NOMO-1 (cell line): ENCODE measurements around the gene SIDT2.
"Not testable (repeated sequence)": the region's sequence is repeated elsewhere in the genome, so short reads cannot be mapped to it uniquely, and the experiment has no call there.

Experiments used
- DNase-seq, 2 experiments: peaks; one replicate each; lab custom pipeline; 2025; ENCODE audit not compliant: unreplicated experiment in 2 of 2; lab: John Stamatoyannopoulos, UW

SIDT2 gene

GRCh38 chr11:117201658-117202305 is 23.2 kb downstream of the SIDT2 start:
- no peak for DNase-seq

- no peak for DNase-seq
Measured at GRCh38 chr11:117202386-117203068, 24.0 kb downstream of the SIDT2 start.

- DNase-seq: no peak
Measured at GRCh38 chr11:117203069-117203407, 24.5 kb downstream of the SIDT2 start.

- no peak for DNase-seq
Measured at GRCh38 chr11:117204283-117205080, 25.9 kb downstream of the SIDT2 start.

- DNase-seq: no peak
Measured at GRCh38 chr11:117205211-117205818, 26.8 kb downstream of the SIDT2 start.

GRCh38 chr11:117206111-117206510 is 27.6 kb downstream of the SIDT2 start:
- DNase-seq: not testable (repeated sequence)

- not testable (repeated sequence) for DNase-seq
Measured at GRCh38 chr11:117206859-117207258, 28.3 kb downstream of the SIDT2 start.

- not testable (repeated sequence) for DNase-seq
Measured at GRCh38 chr11:117207481-117207880, 28.9 kb downstream of the SIDT2 start.

GRCh38 chr11:117208710-117209109 is 30.2 kb downstream of the SIDT2 start:
- DNase-seq: not testable (repeated sequence)

GRCh38 chr11:117209351-117210125 is 31.0 kb downstream of the SIDT2 start:
- not testable (repeated sequence) for DNase-seq

GRCh38 chr11:117210620-117211019 is 32.1 kb downstream of the SIDT2 start:
- no peak for DNase-seq

GRCh38 chr11:117212697-117213355 is 34.3 kb downstream of the SIDT2 start:
- DNase-seq: no peak

- no peak for DNase-seq
Measured at GRCh38 chr11:117214404-117215110, 36.0 kb downstream of the SIDT2 start.

- no peak for DNase-seq
Measured at GRCh38 chr11:117217141-117218084, 38.9 kb downstream of the SIDT2 start.

- no peak for DNase-seq
Measured at GRCh38 chr11:117218133-117218915, 39.8 kb downstream of the SIDT2 start.

GRCh38 chr11:117219001-117219400 is 40.5 kb downstream of the SIDT2 start:
- no peak for DNase-seq

GRCh38 chr11:117219455-117219854 is 40.9 kb downstream of the SIDT2 start:
- no peak for DNase-seq

- no peak for DNase-seq
Measured at GRCh38 chr11:117219995-117220394, 41.5 kb downstream of the SIDT2 start.
